Activated T-helper 1 cell treated with anti-CD3 and anti-CD28 coated beads, Interleukin-12 subunit alpha, Interleukin-12 subunit beta, Interleukin-2, Interleukin-4 antibody, amounts not matched to agents 30 ng/mL and 10 ng/mL and 1 ng/mL, durations not matched to agents 14 hours and 24 hours and 36 hours (primary cell): ENCODE data around the gene RBKS. TPM values are rescaled to one million over a fixed set of nuclear protein-coding genes. Genes with fewer than 3 reads are reported as not detected.

Experiments used
- DNase-seq: peaks from one replicate; pipeline ENCODE4 v3.0.0; 2021; ENCODE audit warnings: low spot score
- H3K27ac Mint-ChIP-seq: one replicate; pipeline ENCODE4 v1.8.0; 2021; ENCODE audit warnings: mild to moderate bottlenecking, mixed read lengths
- H3K27me3 Mint-ChIP-seq: one replicate; pipeline ENCODE4 v1.8.0; 2022; ENCODE audit warnings: mild to moderate bottlenecking, moderate library complexity, mixed read lengths; ENCODE audit not compliant: insufficient read depth
- H3K36me3 Mint-ChIP-seq: one replicate; pipeline ENCODE4 v1.8.0; 2021; ENCODE audit warnings: low read depth, mixed read lengths
- H3K4me1 Mint-ChIP-seq: one replicate; pipeline ENCODE4 v1.8.0; 2021; ENCODE audit warnings: low read depth, mixed read lengths
- H3K4me3 Mint-ChIP-seq: one replicate; pipeline ENCODE4 v1.8.0; 2021; ENCODE audit warnings: mild to moderate bottlenecking, moderate library complexity, mixed read lengths
- H3K9me3 Mint-ChIP-seq: one replicate; pipeline ENCODE4 v1.8.0; 2021; ENCODE audit warnings: mixed read lengths
- intact Hi-C: fragments of 100-400 bp; cut with micrococcal nuclease; formaldehyde crosslinking; loops from one replicate; pipeline ENCODE4 v1.15.1; 2024
- total RNA-seq: library from RNA; stranded (reverse); gene quantifications from 2 replicates; pipeline ENCODE4 v1.2.3, GENCODE V29; 2022

The RBKS gene
- total RNA-seq, 1 donor from 2014 or later = 0.83 TPM

- peaks cover 71% of the 10 kb centered on the region for H3K4me1 Mint-ChIP-seq
- no peak for DNase-seq
- H3K9me3 Mint-ChIP-seq = peaks cover 5% of the 10 kb centered on the region
- no peak overlapping the region for H3K27ac Mint-ChIP-seq
- no peaks in the 10 kb centered on the region for H3K27me3 Mint-ChIP-seq
- H3K4me3 Mint-ChIP-seq = no peak overlapping the region
- intact Hi-C loops = loop anchor here (1.0 to 5.0 kb wide), 2 partner anchors 53 to 546 kb away; no protein-coding TSS in a partner anchor
- H3K36me3 Mint-ChIP-seq = peaks cover 66% of the 10 kb centered on the region
These were observed 11.0 kb upstream of the RBKS start for GRCh38 chr2:27901234-27901633.

GRCh38 chr2:27897717-27898116 lies 7.5 kb upstream of the RBKS start:
- Mint-ChIP-seq H3K9me3 (no peaks in the 10 kb centered on the region), H3K4me1 (peaks cover 70% of the 10 kb centered on the region), H3K27me3 (no peaks in the 10 kb centered on the region), H3K36me3 (peaks cover 65% of the 10 kb centered on the region), H3K4me3 (no peak overlapping the region), H3K27ac (no peak overlapping the region)
- DNase-seq = no peak
- intact Hi-C loops = no loop called here

GRCh38 chr2:27893006-27893405 lies 2.8 kb upstream of the RBKS start:
- Mint-ChIP-seq H3K27ac (no peak overlapping the region), H3K36me3 (peaks cover 48% of the 10 kb centered on the region), H3K4me1 (peaks cover 77% of the 10 kb centered on the region), H3K4me3 (no peak overlapping the region), H3K27me3 (no peaks in the 10 kb centered on the region), H3K9me3 (no peaks in the 10 kb centered on the region)
- intact Hi-C loops = loop anchor here (5.0 kb wide), 3 partner anchors 36 to 359 kb away; no protein-coding TSS in a partner anchor
- DNase-seq = no peak

GRCh38 chr2:27891673-27892105 lies 1.5 kb upstream of the RBKS start:
- peaks cover 34% of the 10 kb centered on the region for H3K36me3 Mint-ChIP-seq
- intact Hi-C loops = loop anchor here (5.0 kb wide), 3 partner anchors 34 to 361 kb away; no protein-coding TSS in a partner anchor
- no peaks in the 10 kb centered on the region for H3K9me3 Mint-ChIP-seq
- H3K4me3 Mint-ChIP-seq = peak overlapping the region; percentile 93
- no peaks in the 10 kb centered on the region for H3K27me3 Mint-ChIP-seq
- H3K27ac Mint-ChIP-seq = peak overlapping the region; percentile 99
- H3K4me1 Mint-ChIP-seq = peaks cover 64% of the 10 kb centered on the region
- no peak for DNase-seq

GRCh38 chr2:27890924-27891672 lies 911 bp upstream of the RBKS start:
- Mint-ChIP-seq H3K9me3 (no peaks in the 10 kb centered on the region), H3K4me1 (peaks cover 63% of the 10 kb centered on the region), H3K27ac (peak overlapping the region; percentile 99), H3K27me3 (no peaks in the 10 kb centered on the region), H3K36me3 (peaks cover 28% of the 10 kb centered on the region), H3K4me3 (peak overlapping the region; percentile 93)
- intact Hi-C loops = loop anchor here (1.0 to 5.0 kb wide), 7 partner anchors 11 to 499 kb away; partner anchors contain the start of gene MRPL33
- peak; percentile 83 for DNase-seq

GRCh38 chr2:27889774-27890145 lies 427 bp downstream of the RBKS start:
- Mint-ChIP-seq H3K36me3 (peaks cover 15% of the 10 kb centered on the region), H3K4me3 (peak overlapping the region; percentile 93), H3K9me3 (no peaks in the 10 kb centered on the region), H3K27ac (peak overlapping the region; percentile 97), H3K4me1 (peaks cover 56% of the 10 kb centered on the region), H3K27me3 (no peaks in the 10 kb centered on the region)
- DNase-seq = no peak
- intact Hi-C loops = loop anchor here (1.0 to 5.0 kb wide), 7 partner anchors 13 to 501 kb away; partner anchors contain the start of gene MRPL33

GRCh38 chr2:27888790-27889189 lies 1.4 kb downstream of the RBKS start:
- Mint-ChIP-seq H3K9me3 (no peaks in the 10 kb centered on the region), H3K36me3 (peaks cover 6% of the 10 kb centered on the region), H3K27ac (no peak overlapping the region), H3K4me1 (peaks cover 48% of the 10 kb centered on the region), H3K27me3 (no peaks in the 10 kb centered on the region), H3K4me3 (peak overlapping the region; percentile 13)
- intact Hi-C loops = no loop called here
- no peak for DNase-seq

- Mint-ChIP-seq H3K4me1 (peaks cover 41% of the 10 kb centered on the region), H3K4me3 (no peak overlapping the region), H3K9me3 (no peaks in the 10 kb centered on the region), H3K27me3 (no peaks in the 10 kb centered on the region), H3K27ac (no peak overlapping the region), H3K36me3 (peaks cover 6% of the 10 kb centered on the region)
- no peak for DNase-seq
- intact Hi-C loops = no loop called here
These were observed 2.4 kb downstream of the RBKS start for GRCh38 chr2:27887830-27888229.

- DNase-seq = no peak
- no peak overlapping the region for H3K4me3 Mint-ChIP-seq
- peaks cover 3% of the 10 kb centered on the region for H3K36me3 Mint-ChIP-seq
- no peaks in the 10 kb centered on the region for H3K9me3 Mint-ChIP-seq
- H3K27me3 Mint-ChIP-seq = no peaks in the 10 kb centered on the region
- H3K27ac Mint-ChIP-seq = no peak overlapping the region
- intact Hi-C loops = no loop called here
- H3K4me1 Mint-ChIP-seq = peaks cover 34% of the 10 kb centered on the region
These were observed 3.1 kb downstream of the RBKS start for GRCh38 chr2:27887111-27887510.

- peaks cover 3% of the 10 kb centered on the region for H3K36me3 Mint-ChIP-seq
- no peak for DNase-seq
- H3K4me1 Mint-ChIP-seq = peaks cover 26% of the 10 kb centered on the region
- no peak overlapping the region for H3K27ac Mint-ChIP-seq
- intact Hi-C loops = no loop called here
- no peak overlapping the region for H3K4me3 Mint-ChIP-seq
- H3K27me3 Mint-ChIP-seq = no peaks in the 10 kb centered on the region
- H3K9me3 Mint-ChIP-seq = no peaks in the 10 kb centered on the region
These were observed 3.9 kb downstream of the RBKS start for GRCh38 chr2:27886322-27886721.

- intact Hi-C loops = no loop called here
- H3K36me3 Mint-ChIP-seq = no peaks in the 10 kb centered on the region
- no peaks in the 10 kb centered on the region for H3K27me3 Mint-ChIP-seq
- H3K9me3 Mint-ChIP-seq = no peaks in the 10 kb centered on the region
- peaks cover 21% of the 10 kb centered on the region for H3K4me1 Mint-ChIP-seq
- DNase-seq = no peak
- H3K27ac Mint-ChIP-seq = no peak overlapping the region
- H3K4me3 Mint-ChIP-seq = no peak overlapping the region
These were observed 4.5 kb downstream of the RBKS start for GRCh38 chr2:27885661-27886060.

- Mint-ChIP-seq H3K9me3 (peaks cover 3% of the 10 kb centered on the region), H3K4me3 (no peak overlapping the region), H3K27me3 (no peaks in the 10 kb centered on the region), H3K36me3 (no peaks in the 10 kb centered on the region), H3K4me1 (peaks cover 19% of the 10 kb centered on the region), H3K27ac (no peak overlapping the region)
- intact Hi-C loops = no loop called here
- DNase-seq = no peak
These were observed 5.0 kb downstream of the RBKS start for GRCh38 chr2:27885234-27885633.

- Mint-ChIP-seq H3K4me3 (no peak overlapping the region), H3K27ac (no peak overlapping the region), H3K4me1 (peaks cover 12% of the 10 kb centered on the region), H3K27me3 (peaks cover 3% of the 10 kb centered on the region), H3K9me3 (peaks cover 9% of the 10 kb centered on the region), H3K36me3 (peaks cover 1% of the 10 kb centered on the region)
- no peak for DNase-seq
- intact Hi-C loops = no loop called here
These were observed 5.6 kb downstream of the RBKS start for GRCh38 chr2:27884601-27885000.
